Endothelial cell of coronary artery (primary cell): ENCODE measurements around the gene DRD4. TPM values are rescaled to one million over a fixed set of nuclear protein-coding genes. Genes with fewer than 3 reads are reported as not detected.

Experiments
- total RNA-seq: library from RNA; depleted of rRNA; stranded (reverse); fragments of >200 nt; gene quantifications from 2 replicates; pipeline ENCODE4 v1.2.3, GENCODE V29; 2014

DRD4 gene
- not detected in 2 replicates for total RNA-seq

DNA sequence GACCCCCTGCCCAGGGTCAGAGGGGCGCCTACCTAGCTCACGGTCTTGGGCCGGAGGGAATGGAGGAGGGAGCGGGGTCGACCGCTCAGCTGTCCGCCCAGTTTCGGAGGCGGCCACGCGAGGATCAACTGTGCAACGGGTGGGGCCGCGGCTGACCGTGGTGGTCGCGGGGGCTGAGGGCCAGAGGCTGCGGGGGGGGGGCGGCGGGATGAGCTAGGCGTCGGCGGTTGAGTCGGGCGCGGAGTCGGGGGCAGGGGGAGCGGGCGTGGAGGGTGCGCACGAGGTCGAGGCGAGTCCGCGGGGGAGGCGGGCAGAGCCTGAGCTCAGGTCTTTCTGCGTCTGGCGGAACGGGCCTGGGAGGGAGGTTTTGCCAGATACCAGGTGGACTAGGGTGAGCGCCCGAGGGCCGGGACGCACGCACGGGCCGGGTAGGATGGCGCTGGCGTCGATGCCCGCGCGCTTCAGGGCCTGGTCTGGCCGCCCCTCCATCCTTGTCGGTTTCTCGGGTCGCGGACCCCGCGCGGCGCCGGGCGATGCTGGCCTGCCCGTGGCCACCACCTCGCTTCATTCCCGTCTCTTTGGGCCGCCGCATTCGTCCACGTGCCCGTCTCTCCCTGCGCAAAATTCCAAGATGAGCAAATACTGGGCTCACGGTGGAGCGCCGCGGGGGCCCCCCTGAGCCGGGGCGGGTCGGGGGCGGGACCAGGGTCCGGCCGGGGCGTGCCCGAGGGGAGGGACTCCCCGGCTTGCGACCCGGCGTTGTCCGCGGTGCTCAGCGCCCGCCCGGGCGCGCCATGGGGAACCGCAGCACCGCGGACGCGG, at the start of gene DRD4:
Gene DRD4, plus strand, starts transcription at position 759 of the 822 bp plus-strand sequence. Its CDS starts 36 bp downstream, at position 795.

DNA sequence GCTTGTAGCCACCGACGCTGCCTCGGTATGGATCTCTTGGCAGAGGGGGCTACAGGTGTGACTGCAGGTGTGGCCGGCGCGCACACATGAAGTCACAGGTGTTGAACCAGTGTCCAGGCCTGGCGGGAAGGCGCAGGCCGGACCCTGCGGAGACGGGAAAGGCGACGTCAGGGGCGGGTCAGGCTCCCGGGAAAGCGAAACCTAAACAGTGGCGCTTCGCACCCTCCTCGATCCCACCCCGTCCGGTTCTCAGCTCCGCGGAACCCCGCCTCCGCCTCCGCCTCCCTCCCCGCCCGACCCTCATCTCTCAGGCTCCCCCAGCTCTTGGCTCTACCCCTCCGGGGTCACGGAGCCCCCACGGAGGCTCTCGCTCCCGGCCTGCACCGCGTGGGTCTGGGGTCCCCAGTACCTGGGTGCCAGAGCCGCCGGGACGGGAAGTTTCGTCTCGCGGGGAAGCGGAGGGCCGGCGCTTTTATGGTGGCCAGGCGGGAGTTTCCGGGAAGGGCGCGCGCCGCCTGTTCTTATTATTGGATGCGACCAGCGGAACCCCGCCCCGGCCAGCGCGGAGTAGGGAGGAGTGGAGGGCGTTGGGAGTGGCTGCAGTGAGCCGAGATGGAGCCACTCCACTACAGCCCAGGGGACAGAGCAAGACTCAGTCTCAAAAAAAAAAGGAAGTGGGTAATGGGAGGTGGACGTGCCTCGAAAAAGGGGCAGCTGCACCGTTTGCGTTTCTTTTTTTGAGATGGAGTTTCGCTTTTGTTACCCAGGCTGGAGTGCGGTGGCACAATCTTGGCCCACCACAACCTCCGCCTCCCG, 21.4 kb upstream of the DRD4 start, which contains the start of gene IRF7:
Gene IRF7, minus strand, starts transcription at position 447 of the 816 bp plus-strand sequence. CDS start 586 bp downstream, outside the sequence.

DNA sequence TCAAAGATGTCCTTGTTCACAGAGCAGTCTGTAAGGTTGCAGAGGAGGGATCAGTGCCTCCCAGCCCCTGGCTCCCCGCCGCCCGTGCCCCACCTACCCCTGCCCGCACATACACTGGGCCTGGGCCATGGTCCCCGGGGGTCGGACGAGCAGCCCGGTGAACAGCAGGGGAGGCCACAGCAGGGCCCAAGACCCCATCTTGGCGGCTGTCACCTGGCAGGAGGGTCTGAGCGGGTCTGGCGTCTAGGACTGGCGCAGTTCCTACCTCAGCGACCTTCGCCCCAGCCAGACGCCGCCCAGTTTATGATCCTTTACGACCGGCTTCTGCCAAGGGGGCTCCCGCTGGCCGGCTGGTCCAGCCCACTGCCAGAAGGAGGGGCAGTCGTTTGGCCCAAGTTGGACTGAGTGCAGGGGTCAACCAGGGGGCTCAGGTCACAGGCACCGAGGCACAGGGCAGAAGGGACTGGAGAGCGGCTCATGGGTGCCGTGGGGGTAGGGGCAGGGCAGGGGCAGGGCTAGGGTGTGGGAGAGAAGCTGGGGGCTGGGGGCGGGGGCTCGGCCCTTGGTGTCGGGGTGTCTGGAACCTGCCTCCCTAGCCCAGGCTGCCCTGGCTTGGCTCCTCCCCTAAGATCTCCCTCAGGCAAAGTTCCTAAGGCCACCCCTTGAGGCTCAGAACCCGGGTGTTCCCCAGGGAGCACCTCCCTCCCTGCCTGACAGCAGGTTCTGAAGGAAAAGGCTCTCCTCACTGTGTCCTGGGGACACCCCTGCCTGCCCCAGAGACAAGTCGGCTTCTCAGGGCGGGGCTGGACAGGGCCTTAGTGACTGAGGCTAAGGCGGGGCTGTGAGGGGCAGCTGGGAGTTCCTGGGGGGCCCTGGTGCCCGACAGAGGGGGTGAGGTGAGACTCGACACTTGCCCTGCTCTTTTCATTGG, 12.1 kb upstream of the DRD4 start, which contains the start of gene CDHR5:
Gene CDHR5, minus strand, starts transcription at position 251 of the 931 bp plus-strand sequence. Its CDS starts 53 bp downstream, at position 198.

DNA sequence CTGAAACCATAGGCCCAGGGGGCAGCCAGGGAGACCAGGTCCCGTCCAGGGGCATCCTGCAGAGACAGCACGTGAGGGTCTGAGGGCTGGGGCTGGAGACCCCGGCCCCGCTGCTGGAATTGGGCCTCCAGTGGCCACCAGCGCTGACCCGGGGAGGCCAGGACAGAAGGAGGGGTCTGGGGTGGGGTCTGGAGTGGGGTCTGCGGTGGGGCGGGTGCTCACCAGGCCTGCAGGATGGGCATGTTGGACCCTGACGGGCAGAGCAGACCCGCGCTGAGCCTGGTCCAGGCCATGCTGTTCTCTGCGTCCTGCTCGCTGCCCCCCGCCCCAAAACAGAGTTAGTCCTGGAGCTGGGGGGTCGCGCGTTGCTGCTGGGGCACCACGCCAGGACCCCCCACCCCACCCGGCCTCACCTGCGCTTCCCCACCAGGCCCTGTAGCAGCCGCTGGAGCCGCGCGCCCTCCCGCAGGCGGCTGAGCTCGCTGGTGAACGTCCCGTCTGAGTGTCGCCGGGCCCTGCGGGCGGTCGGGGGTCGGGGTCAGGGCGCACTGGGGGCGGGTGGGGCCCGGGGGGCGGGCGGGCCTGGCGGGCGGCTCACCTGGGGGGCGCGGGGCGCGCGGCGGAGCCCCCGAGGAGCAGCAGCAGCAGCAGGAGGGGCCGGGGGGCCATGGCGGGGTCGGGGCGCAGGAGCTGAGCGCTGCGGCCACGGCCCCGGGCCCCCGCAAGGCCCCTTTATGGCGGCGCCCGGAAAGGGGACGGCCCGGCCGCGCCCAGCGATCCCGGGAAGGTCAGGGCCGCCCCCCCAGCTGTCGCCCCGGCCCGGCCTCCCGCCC, 10.4 kb upstream of the DRD4 start, which contains the start of gene SCT:
Gene SCT, minus strand, starts transcription at position 707 of the 833 bp plus-strand sequence. Its CDS starts 38 bp downstream, at position 669.

Other genes with a start within 250 kb of the DRD4 start
- 0.09 and 1.3 TPM in 2 replicates for gene PKP3, start 243.1 kb upstream of the DRD4 start, total RNA-seq
- gene SIGIRR, start 222.3 kb upstream of the DRD4 start, total RNA-seq: 28.6 and 35.5 TPM in 2 replicates
- 0.09 TPM in 2 replicates for gene ANO9, start 195.3 kb upstream of the DRD4 start, total RNA-seq
- gene PTDSS2, start 187.0 kb upstream of the DRD4 start, total RNA-seq: 33.9 and 34.7 TPM in 2 replicates
- gene RNH1, start 130.0 kb upstream of the DRD4 start, total RNA-seq: 203 and 307 TPM in 2 replicates
- gene HRAS, start 101.7 kb upstream of the DRD4 start, total RNA-seq: 77.6 and 97.3 TPM in 2 replicates
- gene LRRC56, start 99.7 kb upstream of the DRD4 start, total RNA-seq: 0.27 and 0.47 TPM in 2 replicates
- 0.36 and 1.1 TPM in 2 replicates for gene LMNTD2, start 76.5 kb upstream of the DRD4 start, total RNA-seq
- 10.4 and 14.9 TPM in 2 replicates for gene RASSF7, start 76.3 kb upstream of the DRD4 start, total RNA-seq
- gene PHRF1, start 60.8 kb upstream of the DRD4 start, total RNA-seq: 25.6 and 33.3 TPM in 2 replicates
- 10.4 and 11.3 TPM in 2 replicates for gene IRF7, start 21.3 kb upstream of the DRD4 start, total RNA-seq
- gene CDHR5, start 12.3 kb upstream of the DRD4 start, total RNA-seq: not detected in 2 replicates
- not detected in 2 replicates for gene SCT, start 10.1 kb upstream of the DRD4 start, total RNA-seq
- gene DEAF1, start 58.0 kb downstream of the DRD4 start, total RNA-seq: 39.4 and 44.8 TPM in 2 replicates
- gene TMEM80, start 58.5 kb downstream of the DRD4 start, total RNA-seq: 5.5 and 6.2 TPM in 2 replicates
- 2.7 and 3.9 TPM in 2 replicates for gene EPS8L2, start 69.0 kb downstream of the DRD4 start, total RNA-seq
- 207 and 250 TPM in 2 replicates for gene TALDO1, start 110.2 kb downstream of the DRD4 start, total RNA-seq
- gene GATD1, start 140.2 kb downstream of the DRD4 start, total RNA-seq: 22.7 and 25.9 TPM in 2 replicates
- under 0.01 and 0.18 TPM in 2 replicates for gene CEND1, start 152.8 kb downstream of the DRD4 start, total RNA-seq
- 6.8 and 7.6 TPM in 2 replicates for gene SLC25A22, start 161.0 kb downstream of the DRD4 start, total RNA-seq
- gene PIDD1, start 168.0 kb downstream of the DRD4 start, total RNA-seq: 7.0 and 9.0 TPM in 2 replicates
- gene RPLP2, start 172.7 kb downstream of the DRD4 start, total RNA-seq: 353 and 358 TPM in 2 replicates
- 15.0 and 23.4 TPM in 2 replicates for gene PNPLA2, start 181.6 kb downstream of the DRD4 start, total RNA-seq
- gene CRACR2B, start 190.7 kb downstream of the DRD4 start, total RNA-seq: 2.7 and 4.8 TPM in 2 replicates
- 545 and 757 TPM in 2 replicates for gene CD151, start 195.7 kb downstream of the DRD4 start, total RNA-seq
- 159 and 286 TPM in 2 replicates for gene POLR2L, start 205.3 kb downstream of the DRD4 start, total RNA-seq
- gene TSPAN4, start 205.6 kb downstream of the DRD4 start, total RNA-seq: 63.9 and 81.4 TPM in 2 replicates